IMR-90 (cell line): ENCODE measurements around the gene IRAG1. TPM values are rescaled to one million over a fixed set of nuclear protein-coding genes. Genes with fewer than 3 reads are reported as not detected.

ENCODE experiments used
- ATAC-seq: fragments of 200-7000 bp; cut with Tn5 transposase; 2 replicates; pipeline ENCODE4 v1.9.1; 2020; ENCODE audit warnings: low read depth, mild to moderate bottlenecking, moderate library complexity
- BruUV-seq: library from RNA; stranded (reverse); fragments of 400-500 nt; replicated peaks from 2 replicates; lab custom pipeline; 2021; lab: Mats Ljungman, UMichigan
- CTCF ChIA-PET: fragments of 300-600 bp; formaldehyde crosslinking; extraction: SDS; loops from one replicate; lab custom pipeline; 2021; ENCODE audit warnings: antibody characterized with exemption; lab: Yijun Ruan, JAX
- POLR2A ChIA-PET: fragments of 300-600 bp; sonication (Branson Sonifier 250); formaldehyde crosslinking; loops from one replicate; lab custom pipeline; 2022; ENCODE audit warnings: antibody characterized with exemption; ENCODE audit not compliant: unreplicated experiment; lab: Charles Lee
- DNase-seq: peaks from one replicate; pipeline ENCODE4 v3.0.0; 2013
- H2AFZ ChIP-seq: replicated peaks from 2 replicates; pipeline ENCODE3; 2013; ENCODE audit warnings: low read length, mild to moderate bottlenecking; ENCODE audit not compliant: poor library complexity
- H2AK5ac ChIP-seq: 2 replicates; pipeline ENCODE4 v1.6.1; 2013; ENCODE audit warnings: low read depth, low read length, inconsistent platforms
- H2AK9ac ChIP-seq: replicated peaks from 2 replicates; pipeline ENCODE3; 2013; ENCODE audit warnings: mild to moderate bottlenecking, low read depth, low read length, moderate library complexity; ENCODE audit not compliant: poor library complexity
- H2BK120ac ChIP-seq: 2 replicates; pipeline ENCODE4 v1.6.1; 2013; ENCODE audit warnings: low read depth, low read length, inconsistent platforms
- H2BK15ac ChIP-seq: 3 replicates; pipeline ENCODE4 v1.6.1; 2013; ENCODE audit warnings: low read depth, low read length, inconsistent platforms
- H2BK20ac ChIP-seq: 2 replicates; pipeline ENCODE4 v1.6.1; 2013; ENCODE audit warnings: low read depth, mild to moderate bottlenecking, inconsistent platforms, low read length, moderate library complexity
- H2BK5ac ChIP-seq: 2 replicates; pipeline ENCODE4 v1.6.1; 2013; ENCODE audit warnings: mild to moderate bottlenecking, low read depth, low read length, inconsistent platforms; ENCODE audit not compliant: poor library complexity, severe bottlenecking
- H3K14ac ChIP-seq: replicated peaks from 2 replicates; pipeline ENCODE4 v1.6.1; 2013; ENCODE audit warnings: low read depth, low read length, inconsistent platforms
- H3K18ac ChIP-seq: 2 replicates; pipeline ENCODE4 v1.6.1; 2013; ENCODE audit warnings: low read depth, low read length, control low read depth
- H3K23ac ChIP-seq: 2 replicates; pipeline ENCODE4 v1.6.1; 2013; ENCODE audit warnings: low read depth, low read length, inconsistent platforms
- H3K27ac ChIP-seq: 2 replicates; pipeline ENCODE4 v1.5.1; 2013; ENCODE audit warnings: mild to moderate bottlenecking, control low read depth, low read length; ENCODE audit not compliant: insufficient read depth
- H3K27me3 ChIP-seq: 2 replicates; pipeline ENCODE4 v1.6.1; 2013; ENCODE audit warnings: low read length; ENCODE audit not compliant: control insufficient read depth, insufficient read depth
- H3K36me3 ChIP-seq: 2 replicates; pipeline ENCODE4 v1.6.1; 2013; ENCODE audit warnings: low read length, mixed read lengths; ENCODE audit not compliant: control insufficient read depth, insufficient read depth
- H3K4ac ChIP-seq: 2 replicates; pipeline ENCODE4 v1.6.1; 2013; ENCODE audit warnings: low read depth, low read length, inconsistent platforms
- H3K4me1 ChIP-seq: 2 replicates; pipeline ENCODE4 v1.6.1; 2013; ENCODE audit warnings: low read length, mixed read lengths; ENCODE audit not compliant: control insufficient read depth, insufficient read depth
- H3K4me2 ChIP-seq: 2 replicates; pipeline ENCODE4 v1.6.1; 2013; ENCODE audit warnings: low read depth, mild to moderate bottlenecking, control low read depth, low read length, moderate library complexity
- H3K4me3 ChIP-seq: 2 replicates; pipeline ENCODE4 v1.5.1; 2013; ENCODE audit warnings: low read depth, mild to moderate bottlenecking, control low read depth, low read length, moderate library complexity; ENCODE audit not compliant: insufficient read depth
- H3K56ac ChIP-seq: 2 replicates; pipeline ENCODE4 v1.6.1; 2013; ENCODE audit warnings: low read length, inconsistent platforms; ENCODE audit not compliant: insufficient read depth; ENCODE audit errors: extremely low read depth
- H3K79me1 ChIP-seq, 2 experiments: 2 replicates each; pipeline ENCODE4 v1.6.1; 2013; ENCODE audit warnings: low read length in 2 of 2, inconsistent platforms in 1 of 2, low read depth in 1 of 2
- H3K9ac ChIP-seq: 2 replicates; pipeline ENCODE4 v1.6.1; 2013; ENCODE audit warnings: low read depth, low read length, control low read depth
- H3K9me1 ChIP-seq: 2 replicates; pipeline ENCODE4 v1.6.1; 2013; ENCODE audit warnings: low read length, inconsistent platforms; ENCODE audit not compliant: insufficient read depth
- H3K9me3 ChIP-seq: 2 replicates; pipeline ENCODE4 v1.6.1; 2013; ENCODE audit warnings: low read length; ENCODE audit not compliant: control insufficient read depth, insufficient read depth
- H4K20me1 ChIP-seq: 2 replicates; pipeline ENCODE4 v1.6.1; 2013; ENCODE audit warnings: low read length, inconsistent platforms; ENCODE audit not compliant: insufficient read depth
- H4K5ac ChIP-seq: 2 replicates; pipeline ENCODE4 v1.6.1; 2013; ENCODE audit warnings: mild to moderate bottlenecking, low read depth, low read length, control low read depth
- H4K8ac ChIP-seq, 2 experiments: 2 replicates each; pipeline ENCODE4 v1.6.1; 2013; ENCODE audit warnings: low read depth in 2 of 2, low read length in 2 of 2, control low read depth in 1 of 2, inconsistent platforms in 1 of 2
- H4K91ac ChIP-seq: 2 replicates; pipeline ENCODE4 v1.6.1; 2013; ENCODE audit warnings: low read depth, low read length, inconsistent platforms; ENCODE audit not compliant: insufficient read depth
- BHLHE40 ChIP-seq: fragments of 150-350 bp; IDR thresholded peaks from 2 replicates; pipeline ENCODE4 v1.6.1; 2016; ENCODE audit warnings: mild to moderate bottlenecking, low read depth, low read length
- CEBPB ChIP-seq: IDR thresholded peaks from 2 replicates; pipeline ENCODE4 v1.6.1; 2012; ENCODE audit warnings: low read depth, low read length, improper control_type of control experiment
- CHD1 ChIP-seq: IDR thresholded peaks from 2 replicates; pipeline ENCODE4 v1.6.1; 2012; ENCODE audit warnings: low read depth, low read length, improper control_type of control experiment
- CTCF ChIP-seq: conservative IDR thresholded peaks from 2 replicates; pipeline ENCODE4 v1.5.1; 2012; ENCODE audit warnings: mild to moderate bottlenecking, low read depth, low read length, improper control_type of control experiment
- FOS ChIP-seq: fragments of 150-350 bp; IDR thresholded peaks from 2 replicates; pipeline ENCODE4 v1.6.1; 2016; ENCODE audit warnings: low read depth, low read length
- MAFK ChIP-seq: IDR thresholded peaks from 2 replicates; pipeline ENCODE4 v1.6.1; 2012; ENCODE audit warnings: low read depth, low read length, improper control_type of control experiment
- MAZ ChIP-seq: IDR thresholded peaks from 2 replicates; pipeline ENCODE4 v1.6.1; 2012; ENCODE audit warnings: low read depth, mild to moderate bottlenecking, low read length, improper control_type of control experiment, moderate library complexity, borderline replicate concordance
- MXI1 ChIP-seq: IDR thresholded peaks from 2 replicates; pipeline ENCODE4 v1.6.1; 2012; ENCODE audit warnings: low read depth, mild to moderate bottlenecking, low read length, moderate library complexity, borderline replicate concordance
- NFE2L2 ChIP-seq: fragments of 150-350 bp; IDR thresholded peaks from 2 replicates; pipeline ENCODE4 v1.6.1; 2016; ENCODE audit warnings: low read depth, mild to moderate bottlenecking, low read length
- POLR2A ChIP-seq: IDR thresholded peaks from 2 replicates; pipeline ENCODE4 v1.6.1; 2012; ENCODE audit warnings: mild to moderate bottlenecking, low read depth, low read length
- RAD21 ChIP-seq: IDR thresholded peaks from 2 replicates; pipeline ENCODE4 v1.6.1; 2012; ENCODE audit warnings: low read length, improper control_type of control experiment
- RCOR1 ChIP-seq: IDR thresholded peaks from 2 replicates; pipeline ENCODE4 v1.6.1; 2012; ENCODE audit warnings: mild to moderate bottlenecking, low read length, improper control_type of control experiment; ENCODE audit not compliant: insufficient replicate concordance
- RFX5 ChIP-seq: IDR thresholded peaks from 2 replicates; pipeline ENCODE4 v1.8.0; 2012; ENCODE audit warnings: low read depth, mild to moderate bottlenecking, low read length, moderate library complexity
- SMC3 ChIP-seq: fragments of 150-350 bp; IDR thresholded peaks from 2 replicates; pipeline ENCODE4 v1.6.1; 2016; ENCODE audit warnings: low read depth, mild to moderate bottlenecking, antibody characterized with exemption, low read length, moderate library complexity
- WGBS, 2 experiments: methylation state at CpG; one replicate each; pipeline versions ENCODE4 v1.1.5 to v1.1.7; 2013; ENCODE audit warnings: missing lambda C conversion rate in 2 of 2; ENCODE audit not compliant: insufficient read length in 1 of 2; ENCODE audit errors: extremely low coverage in 2 of 2; 5-methylcytosine and 5-hydroxymethylcytosine counted together
- dilution Hi-C: fragments of 300-500 bp; cut with HindIII; formaldehyde crosslinking; loops from one replicate; pipeline ENCODE4 v1.14.3; 2018; ENCODE audit warnings: low sequenced_read_pairs; ENCODE audit not compliant: unreplicated experiment
- in situ Hi-C: fragments of 300-500 bp; cut with MboI; formaldehyde crosslinking; loops from 3 replicates; pipeline ENCODE4 v1.14.3; 2019; ENCODE audit warnings: low sequenced_read_pairs, inconsistent platforms, mixed read lengths
- intact Hi-C: fragments of 100-400 bp; cut with micrococcal nuclease; formaldehyde crosslinking; loops from 2 replicates; pipeline ENCODE4 v1.10.0; 2022
- polyA plus RNA-seq, 3 experiments: library from polyadenylated mRNA; depleted of rRNA; stranded (reverse); fragments of >200 nt; gene quantifications; 2 replicates each; pipeline ENCODE4 v1.2.3, GENCODE V29; 2012; ENCODE audit warnings: low replicate concordance in 1 of 3
- total RNA-seq: library from RNA; depleted of rRNA; stranded (reverse); fragments of >200 nt; gene quantifications from 2 replicates; pipeline ENCODE4 v1.2.3, GENCODE V29; 2012
- TF ChIP-seq, protein P1 (sequence below): fragments of 150-350 bp; IDR thresholded peaks from 2 replicates; pipeline ENCODE4 v1.6.1; 2016; ENCODE audit warnings: low read depth, mild to moderate bottlenecking, low read length, moderate library complexity, borderline replicate concordance

The IRAG1 gene
- total and polyA plus RNA-seq, 2 of the 4 experiments (the other 2 are of a cell fraction) = 19.4 to 25.8 TPM

GRCh38 chr11:10651656-10652361, 41.7 kb downstream of the IRAG1 start:
- in situ Hi-C loops = loop anchor here (10.0 kb wide), 1 partner anchor 247 kb away; no protein-coding TSS in a partner anchor
- TF ChIP-seq SMC3 = no peak
- no peak for TF ChIP-seq FOS
- TF ChIP-seq NFE2L2 = no peak
- no peak for TF ChIP-seq MAZ
- TF ChIP-seq RCOR1 = no peak
- no peak for TF ChIP-seq CTCF
- TF ChIP-seq CHD1 = no peak
- TF ChIP-seq BHLHE40 = no peak
- TF ChIP-seq MXI1 = no peak
- TF ChIP-seq, protein P1, sequence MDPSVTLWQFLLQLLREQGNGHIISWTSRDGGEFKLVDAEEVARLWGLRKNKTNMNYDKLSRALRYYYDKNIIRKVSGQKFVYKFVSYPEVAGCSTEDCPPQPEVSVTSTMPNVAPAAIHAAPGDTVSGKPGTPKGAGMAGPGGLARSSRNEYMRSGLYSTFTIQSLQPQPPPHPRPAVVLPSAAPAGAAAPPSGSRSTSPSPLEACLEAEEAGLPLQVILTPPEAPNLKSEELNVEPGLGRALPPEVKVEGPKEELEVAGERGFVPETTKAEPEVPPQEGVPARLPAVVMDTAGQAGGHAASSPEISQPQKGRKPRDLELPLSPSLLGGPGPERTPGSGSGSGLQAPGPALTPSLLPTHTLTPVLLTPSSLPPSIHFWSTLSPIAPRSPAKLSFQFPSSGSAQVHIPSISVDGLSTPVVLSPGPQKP = no peak
- no peak for TF ChIP-seq MAFK
- TF ChIP-seq RFX5 = no peak
- no peak for TF ChIP-seq CEBPB
- no peak for TF ChIP-seq RAD21
- no peak for TF ChIP-seq POLR2A

More at GRCh38 chr11:10651656-10652361, 41.7 kb downstream of the IRAG1 start:
- POLR2A ChIA-PET = no interaction called here
- DNase-seq (no peak), ATAC-seq (no peak)
- H3K27me3 ChIP-seq = no peaks in the 10 kb centered on the region
- no peak overlapping the region for H3K56ac ChIP-seq
- no peak overlapping the region; the same call in 1 of the 2 replicates for H3K18ac ChIP-seq
- H3K23ac ChIP-seq = 0 out of 2 replicates have a peak overlapping the region, but pooled peaks have one; percentile 48
- peaks cover 32% of the 10 kb centered on the region for H3K36me3 ChIP-seq
- H2BK20ac ChIP-seq = no peak overlapping the region
- no peak overlapping the region for H3K9ac ChIP-seq
- H3K4me1 ChIP-seq = peaks cover 31% of the 10 kb centered on the region
- H3K9me3 ChIP-seq = no peaks in the 10 kb centered on the region
- peak overlapping the region; percentile 2; the same call in 1 of the 2 replicates for H2BK120ac ChIP-seq
- H3K27ac ChIP-seq = no peak overlapping the region
- 0 out of 2 replicates have a peak overlapping the region, but pooled peaks have one; percentile 29 for H3K4ac ChIP-seq
- WGBS, 2 experiments = 77% methylated on average over 4 of the region's 15 CpGs; no CpG with 5 or more reads in 1 of the 2 experiments
- H3K79me1 ChIP-seq = peaks cover 15 to 93% of the 10 kb centered on the region in 2 experiments; a peak in 3 of 4 replicates
- H2AFZ ChIP-seq = no peak overlapping the region
- no peak overlapping the region for H2AK9ac ChIP-seq
- H4K20me1 ChIP-seq = no peaks in the 10 kb centered on the region
- H2AK5ac ChIP-seq = peak overlapping the region; percentile 38; the same call in 1 of the 2 replicates
- CTCF ChIA-PET = no interaction called here
- H4K5ac ChIP-seq = no peak overlapping the region
- H2BK5ac ChIP-seq = no peak overlapping the region
- no peak overlapping the region for H3K4me2 ChIP-seq
- peak overlapping the region; percentile 48; the same call in 1 of the 2 replicates for H3K14ac ChIP-seq
- H4K8ac ChIP-seq = no peak overlapping the region; a peak in 1 of 4 replicates
- H2BK15ac ChIP-seq = no peak overlapping the region; the same call in 2 of the 3 replicates
- BruUV-seq = no TSS peak
- dilution Hi-C loops = no loop called here
- H4K91ac ChIP-seq = peak overlapping the region; percentile 4
- H3K9me1 ChIP-seq = peaks cover 44% of the 10 kb centered on the region
- intact Hi-C loops = no loop called here
- no peak overlapping the region for H3K4me3 ChIP-seq
